NCI-H1048 (cell line): ENCODE results near the gene GRIK4.

Source experiments
- DNase-seq: peaks from one replicate; lab custom pipeline; 2025; lab: John Stamatoyannopoulos, UW

GRIK4 gene

GRCh38 chr11:120708511-120709183 is 197.1 kb downstream of the GRIK4 start:
- no peak for DNase-seq

DNA sequence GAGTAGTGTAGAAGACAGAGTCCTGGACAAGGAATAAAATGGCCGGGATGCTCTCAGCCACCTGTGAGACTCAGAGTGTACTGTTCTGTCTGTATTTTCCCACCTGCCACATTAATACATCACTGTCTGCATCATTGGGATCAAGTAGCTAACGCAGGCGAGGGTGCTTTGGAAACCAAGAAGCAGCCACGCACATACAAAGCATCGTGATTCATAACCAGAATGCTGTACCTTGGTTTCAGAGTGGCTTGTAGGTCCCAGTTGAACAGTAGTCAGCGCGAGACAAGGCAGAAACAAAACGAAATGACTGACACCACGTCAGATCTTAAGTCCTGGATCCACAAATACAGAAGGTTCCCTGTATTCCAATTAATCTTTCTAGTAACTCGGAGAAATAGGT is 198.3 kb downstream of the GRIK4 start:
- no peak for DNase-seq

GRCh38 chr11:120710354-120711131 is 199.0 kb downstream of the GRIK4 start:
- no peak for DNase-seq

DNA sequence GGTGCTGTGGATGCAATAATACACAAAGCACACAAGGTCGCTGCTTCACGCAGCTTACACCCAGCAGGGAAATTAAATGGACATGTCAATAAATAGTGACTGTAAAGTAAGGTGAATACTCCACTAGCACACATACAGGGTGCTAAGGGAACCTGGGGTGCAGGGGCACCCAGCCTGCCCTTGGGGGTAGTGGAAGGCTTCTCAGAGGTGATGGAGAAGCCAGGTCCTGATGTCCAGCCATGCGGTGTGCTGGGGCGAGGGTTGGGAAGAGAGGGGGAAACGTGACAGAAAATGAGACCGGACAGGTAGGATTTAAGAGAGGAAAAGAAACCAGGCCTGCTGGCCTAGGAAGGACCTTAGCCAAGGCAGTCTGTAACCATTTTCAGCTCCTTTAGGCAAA is 200.5 kb downstream of the GRIK4 start:
- no peak for DNase-seq

- DNase-seq, result no peak
Measured at GRCh38 chr11:120712881-120713280, 201.3 kb downstream of the GRIK4 start.

- no peak for DNase-seq
Measured at GRCh38 chr11:120713296-120713695, 201.7 kb downstream of the GRIK4 start.

DNA sequence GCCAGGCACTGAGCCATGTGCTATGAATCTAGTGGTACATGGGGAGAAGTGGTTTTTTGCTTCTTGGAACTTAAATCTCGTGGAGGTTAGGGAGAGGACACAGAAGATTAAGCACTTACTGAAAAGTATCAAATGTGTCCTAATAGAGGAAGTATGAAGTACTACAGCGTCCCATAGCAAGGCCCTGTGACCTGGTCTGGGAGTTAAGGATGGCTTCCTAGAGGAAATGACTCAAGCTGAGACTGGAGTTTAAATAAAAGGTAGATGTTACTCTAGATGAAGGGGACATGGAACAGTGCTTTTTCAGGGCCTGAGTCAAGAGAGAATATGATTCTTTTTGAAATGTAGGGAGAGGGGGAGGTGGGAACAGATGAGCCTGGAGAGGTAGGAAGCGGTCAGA is 202.9 kb downstream of the GRIK4 start:
- DNase-seq, result no peak

GRCh38 chr11:120715239-120715638 is 203.7 kb downstream of the GRIK4 start:
- no peak for DNase-seq

- DNase-seq, result no peak
Measured at GRCh38 chr11:120717042-120717441, 205.5 kb downstream of the GRIK4 start.

DNA sequence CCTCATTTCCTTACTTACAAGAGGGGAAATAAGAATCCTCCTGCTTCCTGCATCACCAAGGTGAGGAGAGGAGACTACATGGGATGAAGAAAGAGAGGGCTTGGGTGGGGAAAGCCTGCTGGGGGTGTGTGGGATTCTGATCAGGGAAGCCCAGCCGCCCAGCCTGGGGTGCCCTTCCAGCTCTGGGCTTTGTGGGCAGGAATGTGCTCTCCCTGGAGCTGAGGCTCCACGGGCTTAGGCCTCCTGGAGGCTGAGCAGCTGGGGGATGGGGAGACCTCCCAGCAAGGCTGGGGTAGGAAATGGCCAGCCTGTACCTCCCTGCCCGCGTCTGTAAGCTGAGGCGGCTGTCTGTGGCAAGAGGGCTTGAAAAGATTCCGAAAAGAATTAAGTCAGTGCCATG is 206.1 kb downstream of the GRIK4 start:
- DNase-seq, result no peak

GRCh38 chr11:120718171-120718570 is 206.6 kb downstream of the GRIK4 start:
- no peak for DNase-seq

GRCh38 chr11:120719348-120719747 is 207.8 kb downstream of the GRIK4 start:
- DNase-seq, result no peak

DNA sequence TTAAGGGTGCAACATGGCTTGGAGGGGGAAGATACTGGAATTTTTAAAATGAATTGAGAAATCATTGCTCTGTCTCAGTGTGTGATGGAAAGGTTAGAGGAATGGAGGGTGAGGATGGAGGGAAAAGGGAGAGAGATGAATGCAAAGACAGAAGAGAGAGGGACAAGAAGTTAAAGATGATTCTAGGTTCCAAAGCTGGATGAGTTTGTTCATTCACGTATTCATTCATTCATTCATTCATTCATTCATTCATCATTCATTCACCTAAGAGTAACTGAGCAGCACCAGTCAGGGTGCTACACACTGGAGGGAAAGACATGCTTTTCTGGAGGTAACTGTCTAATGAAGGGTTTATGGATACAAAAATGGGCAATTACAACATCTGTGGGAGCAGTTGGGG is 209.2 kb downstream of the GRIK4 start:
- DNase-seq, result no peak

- no peak for DNase-seq
Measured at GRCh38 chr11:120722524-120722923, 211.0 kb downstream of the GRIK4 start.

- no peak for DNase-seq
Measured at GRCh38 chr11:120723751-120724150, 212.2 kb downstream of the GRIK4 start.

DNA sequence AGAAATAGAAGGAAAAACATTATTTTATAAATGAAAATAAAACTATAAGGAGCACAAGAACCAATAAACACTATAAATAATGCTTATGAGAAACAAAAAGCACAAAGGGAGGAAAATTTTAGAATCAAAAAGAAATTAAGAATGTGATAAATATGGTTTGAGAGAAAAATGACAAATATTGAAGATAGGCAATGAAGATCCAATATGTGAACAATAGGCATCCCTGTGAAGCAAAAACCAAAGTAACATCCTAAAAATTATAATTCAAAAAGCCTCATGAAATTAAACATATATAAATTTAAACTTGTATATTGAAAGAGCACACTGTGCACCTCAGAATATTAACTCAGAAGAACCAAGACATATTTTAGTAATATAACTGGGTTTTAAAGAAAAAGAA is 216.2 kb downstream of the GRIK4 start:
- no peak for DNase-seq

DNA sequence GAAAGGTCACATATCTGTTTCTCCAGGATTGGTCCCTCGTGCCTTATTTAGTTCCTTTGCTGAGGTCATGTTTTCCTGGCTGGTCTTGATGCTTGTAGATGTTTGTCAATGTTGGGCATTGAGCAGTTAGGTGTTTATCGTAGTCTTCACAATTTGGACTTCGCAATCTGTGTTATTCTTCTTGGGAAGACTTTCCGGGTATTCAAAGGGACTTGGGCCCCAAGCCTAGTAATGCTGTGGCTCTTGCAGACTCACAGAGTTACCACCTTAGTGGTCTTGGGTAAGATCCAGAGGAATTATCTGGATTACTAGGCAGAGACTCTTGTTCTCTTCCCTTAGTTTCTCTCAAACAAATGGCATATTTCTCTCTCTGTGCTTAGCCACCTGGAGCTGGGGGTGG is 223.5 kb downstream of the GRIK4 start:
- DNase-seq, result no peak

GRCh38 chr11:120738516-120739046 is 227.0 kb downstream of the GRIK4 start:
- DNase-seq, result no peak

GRCh38 chr11:120739780-120740179 is 228.2 kb downstream of the GRIK4 start:
- no peak for DNase-seq

GRCh38 chr11:120740380-120740779 is 228.8 kb downstream of the GRIK4 start:
- DNase-seq, result no peak

- no peak for DNase-seq
Measured at GRCh38 chr11:120744016-120744994, 232.8 kb downstream of the GRIK4 start.

DNA sequence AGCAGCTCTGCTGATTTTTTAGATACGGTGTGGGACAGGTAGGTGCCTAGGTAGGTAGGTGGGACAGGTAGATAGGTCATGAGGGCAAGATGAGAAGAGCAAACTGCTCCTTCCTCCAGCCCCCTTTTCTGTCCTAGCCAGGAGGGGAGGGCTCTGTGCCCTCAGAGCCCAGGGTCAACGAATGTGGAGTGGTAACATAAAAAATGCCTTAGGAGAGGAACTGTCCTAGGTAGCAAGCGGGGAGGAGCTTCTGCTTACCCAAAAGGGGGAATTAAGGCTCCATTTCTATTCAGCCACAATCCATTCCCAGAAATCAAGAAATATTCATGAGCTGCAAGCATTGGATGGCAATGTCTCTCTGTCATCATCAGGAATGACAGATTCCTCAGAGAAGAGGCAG is 234.8 kb downstream of the GRIK4 start:
- DNase-seq, result no peak
